Measurements from ENCODE around the gene CDKAL1.

Gene CDKAL1

GRCh38 chr6:21222656-21223055 lies 688.4 kb downstream of the CDKAL1 start:
- POLR2A ChIA-PET: no interaction called here
- CTCF ChIA-PET: no interaction called here

GRCh38 chr6:21225912-21226311 lies 691.7 kb downstream of the CDKAL1 start:
- CTCF ChIA-PET: no interaction called here
- TF ChIP-seq ARNT (IDR thresholded peaks at IDR 0.05): no peak
- TF ChIP-seq TARDBP (IDR thresholded peaks at IDR 0.05): no peak
- TF ChIP-seq FOXK2 (IDR thresholded peaks at IDR 0.05): no peak
- TF ChIP-seq FOXM1 (IDR thresholded peaks at IDR 0.05; ENCODE audit: borderline replicate concordance): no peak
- no peak for TF ChIP-seq BHLHE40 (IDR thresholded peaks at IDR 0.05; ENCODE audit: borderline replicate concordance)
- no peak for TF ChIP-seq ELF4 (IDR thresholded peaks at IDR 0.05)
- no peak for TF ChIP-seq LEF1 (IDR thresholded peaks at IDR 0.05; ENCODE audit: borderline replicate concordance)
- no peak for TF ChIP-seq CTBP1 (IDR thresholded peaks at IDR 0.05; ENCODE audit: borderline replicate concordance)
- TF ChIP-seq SUZ12 (IDR thresholded peaks at IDR 0.05): no peak
- no peak for TF ChIP-seq FOXA1 (IDR thresholded peaks at IDR 0.05)
- TF ChIP-seq ZNF384 (IDR thresholded peaks at IDR 0.05): no peak
- TF ChIP-seq PKNOX1 (IDR thresholded peaks at IDR 0.05): no peak
- no peak for TF ChIP-seq NFRKB (IDR thresholded peaks at IDR 0.05)
- TF ChIP-seq SP1 (IDR thresholded peaks at IDR 0.05): no peak
- no peak for TF ChIP-seq HDGF (IDR thresholded peaks at IDR 0.05; ENCODE audit: borderline replicate concordance)
- TF ChIP-seq L3MBTL2 (conservative IDR thresholded peaks at IDR 0.05): no peak
- DNase-seq (ENCODE audit: extremely low spot score): no peak
- POLR2A ChIA-PET: no interaction called here

More at GRCh38 chr6:21222656-21223055, 688.4 kb downstream of the CDKAL1 start:
- DNase-seq (ENCODE audit: extremely low spot score): no peak
- TF ChIP-seq TARDBP (IDR thresholded peaks at IDR 0.05): no peak

GRCh38 chr6:21227486-21227885 lies 693.2 kb downstream of the CDKAL1 start:
- DNase-seq (ENCODE audit: extremely low spot score): no peak
- CTCF ChIA-PET: interaction anchor here (0.6 kb wide), 1 partner anchor 271 kb away, joined by 3 read pairs; no protein-coding TSS in a partner anchor
- POLR2A ChIA-PET: no interaction called here
- no peak for TF ChIP-seq ARNT (IDR thresholded peaks at IDR 0.05)

- TF ChIP-seq FOXM1 (IDR thresholded peaks at IDR 0.05; ENCODE audit: borderline replicate concordance): no peak
- no peak for TF ChIP-seq BHLHE40 (IDR thresholded peaks at IDR 0.05; ENCODE audit: borderline replicate concordance)
- TF ChIP-seq HDGF (IDR thresholded peaks at IDR 0.05; ENCODE audit: borderline replicate concordance): no peak
- no peak for TF ChIP-seq SUZ12 (IDR thresholded peaks at IDR 0.05)
- DNase-seq (ENCODE audit: extremely low spot score): no peak
- CTCF ChIA-PET: no interaction called here
- POLR2A ChIA-PET: no interaction called here
Measured at GRCh38 chr6:21228411-21228810, 694.2 kb downstream of the CDKAL1 start.

- ChIA-PET CTCF (no interaction called here), POLR2A (no interaction called here)
- DNase-seq (ENCODE audit: extremely low spot score): no peak
- no peak for TF ChIP-seq HDGF (IDR thresholded peaks at IDR 0.05; ENCODE audit: borderline replicate concordance)
- no peak for TF ChIP-seq NFRKB (IDR thresholded peaks at IDR 0.05)
- no peak for TF ChIP-seq BHLHE40 (IDR thresholded peaks at IDR 0.05; ENCODE audit: borderline replicate concordance)
- TF ChIP-seq CTBP1 (IDR thresholded peaks at IDR 0.05; ENCODE audit: borderline replicate concordance): no peak
- TF ChIP-seq ARNT (IDR thresholded peaks at IDR 0.05): no peak
- TF ChIP-seq SP1 (IDR thresholded peaks at IDR 0.05): no peak
- TF ChIP-seq ELF4 (IDR thresholded peaks at IDR 0.05): no peak
- no peak for TF ChIP-seq PKNOX1 (IDR thresholded peaks at IDR 0.05)
- no peak for TF ChIP-seq TARDBP (IDR thresholded peaks at IDR 0.05)
- no peak for TF ChIP-seq LEF1 (IDR thresholded peaks at IDR 0.05; ENCODE audit: borderline replicate concordance)
Measured at GRCh38 chr6:21228876-21229460, 694.7 kb downstream of the CDKAL1 start.

GRCh38 chr6:21230536-21230935 lies 696.3 kb downstream of the CDKAL1 start:
- no peak for DNase-seq (ENCODE audit: extremely low spot score)
- TF ChIP-seq TARDBP (IDR thresholded peaks at IDR 0.05) (no peak), BHLHE40 (IDR thresholded peaks at IDR 0.05; ENCODE audit: borderline replicate concordance) (no peak), ZNF384 (IDR thresholded peaks at IDR 0.05) (no peak), SUZ12 (IDR thresholded peaks at IDR 0.05) (no peak), LEF1 (IDR thresholded peaks at IDR 0.05; ENCODE audit: borderline replicate concordance) (no peak)
- CTCF ChIA-PET: no interaction called here
- POLR2A ChIA-PET: no interaction called here

GRCh38 chr6:21235162-21235561 lies 700.9 kb downstream of the CDKAL1 start:
- no peak for DNase-seq (ENCODE audit: extremely low spot score)
- ChIA-PET CTCF (no interaction called here), POLR2A (no interaction called here)
- TF ChIP-seq HDGF (IDR thresholded peaks at IDR 0.05; ENCODE audit: borderline replicate concordance) (no peak), SP1 (IDR thresholded peaks at IDR 0.05) (no peak), FOXM1 (IDR thresholded peaks at IDR 0.05; ENCODE audit: borderline replicate concordance) (no peak), L3MBTL2 (conservative IDR thresholded peaks at IDR 0.05) (no peak), FOXA1 (IDR thresholded peaks at IDR 0.05) (no peak), ZNF384 (IDR thresholded peaks at IDR 0.05) (no peak), SUZ12 (IDR thresholded peaks at IDR 0.05) (no peak), CTBP1 (IDR thresholded peaks at IDR 0.05; ENCODE audit: borderline replicate concordance) (no peak), ARNT (IDR thresholded peaks at IDR 0.05) (no peak), PKNOX1 (IDR thresholded peaks at IDR 0.05) (no peak), FOXK2 (IDR thresholded peaks at IDR 0.05) (no peak), BHLHE40 (IDR thresholded peaks at IDR 0.05; ENCODE audit: borderline replicate concordance) (no peak), LEF1 (IDR thresholded peaks at IDR 0.05; ENCODE audit: borderline replicate concordance) (no peak), TARDBP (IDR thresholded peaks at IDR 0.05) (no peak), ELF4 (IDR thresholded peaks at IDR 0.05) (no peak)
